ENCODE results near the gene TRIM47. TPM values are rescaled to one million over a fixed set of nuclear protein-coding genes. Genes with fewer than 3 reads are reported as not detected.

Gene TRIM47, protein sequence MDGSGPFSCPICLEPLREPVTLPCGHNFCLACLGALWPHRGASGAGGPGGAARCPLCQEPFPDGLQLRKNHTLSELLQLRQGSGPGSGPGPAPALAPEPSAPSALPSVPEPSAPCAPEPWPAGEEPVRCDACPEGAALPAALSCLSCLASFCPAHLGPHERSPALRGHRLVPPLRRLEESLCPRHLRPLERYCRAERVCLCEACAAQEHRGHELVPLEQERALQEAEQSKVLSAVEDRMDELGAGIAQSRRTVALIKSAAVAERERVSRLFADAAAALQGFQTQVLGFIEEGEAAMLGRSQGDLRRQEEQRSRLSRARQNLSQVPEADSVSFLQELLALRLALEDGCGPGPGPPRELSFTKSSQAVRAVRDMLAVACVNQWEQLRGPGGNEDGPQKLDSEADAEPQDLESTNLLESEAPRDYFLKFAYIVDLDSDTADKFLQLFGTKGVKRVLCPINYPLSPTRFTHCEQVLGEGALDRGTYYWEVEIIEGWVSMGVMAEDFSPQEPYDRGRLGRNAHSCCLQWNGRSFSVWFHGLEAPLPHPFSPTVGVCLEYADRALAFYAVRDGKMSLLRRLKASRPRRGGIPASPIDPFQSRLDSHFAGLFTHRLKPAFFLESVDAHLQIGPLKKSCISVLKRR
- total RNA-seq (ENCODE audit: low replicate concordance): 17.4 and 21.2 TPM in 2 replicates

DNA sequence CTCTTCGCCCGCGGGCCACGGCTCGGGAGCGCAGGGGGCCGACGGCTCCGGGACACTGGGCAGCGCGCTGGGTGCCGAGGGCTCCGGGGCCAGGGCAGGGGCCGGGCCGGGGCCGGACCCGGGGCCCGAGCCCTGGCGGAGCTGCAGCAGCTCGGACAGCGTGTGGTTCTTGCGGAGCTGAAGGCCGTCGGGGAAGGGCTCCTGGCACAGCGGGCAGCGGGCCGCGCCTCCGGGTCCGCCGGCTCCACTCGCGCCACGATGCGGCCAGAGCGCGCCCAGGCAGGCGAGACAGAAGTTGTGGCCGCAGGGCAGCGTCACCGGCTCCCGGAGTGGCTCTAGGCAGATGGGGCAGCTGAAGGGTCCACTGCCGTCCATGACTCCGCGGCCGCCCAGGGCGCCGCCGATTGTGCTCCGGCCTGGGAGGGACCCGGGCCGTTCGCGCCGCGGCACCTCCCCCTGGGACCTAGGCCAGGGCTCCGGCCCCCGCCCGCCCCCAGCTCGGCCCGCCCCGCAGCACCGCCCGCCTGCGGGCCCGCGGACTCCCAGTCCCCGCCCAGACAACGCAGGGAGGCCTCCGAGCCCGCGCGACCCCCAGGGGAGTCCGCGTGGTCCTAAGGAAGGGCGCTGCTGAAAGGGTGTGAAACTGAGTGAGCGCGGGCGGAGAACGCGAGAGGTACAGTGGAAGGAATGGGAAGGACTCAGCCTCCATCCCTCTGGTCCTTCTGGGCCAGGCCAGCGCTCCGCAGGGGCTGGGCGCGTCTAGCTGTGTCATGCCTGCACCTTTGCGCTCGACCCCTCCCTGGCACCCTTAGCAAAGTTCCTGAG, at the start of gene TRIM47:
Gene TRIM47, minus strand, starts transcription at position 408 of the 825 bp plus-strand sequence. Its CDS starts 33 bp downstream, at position 375.

DNA sequence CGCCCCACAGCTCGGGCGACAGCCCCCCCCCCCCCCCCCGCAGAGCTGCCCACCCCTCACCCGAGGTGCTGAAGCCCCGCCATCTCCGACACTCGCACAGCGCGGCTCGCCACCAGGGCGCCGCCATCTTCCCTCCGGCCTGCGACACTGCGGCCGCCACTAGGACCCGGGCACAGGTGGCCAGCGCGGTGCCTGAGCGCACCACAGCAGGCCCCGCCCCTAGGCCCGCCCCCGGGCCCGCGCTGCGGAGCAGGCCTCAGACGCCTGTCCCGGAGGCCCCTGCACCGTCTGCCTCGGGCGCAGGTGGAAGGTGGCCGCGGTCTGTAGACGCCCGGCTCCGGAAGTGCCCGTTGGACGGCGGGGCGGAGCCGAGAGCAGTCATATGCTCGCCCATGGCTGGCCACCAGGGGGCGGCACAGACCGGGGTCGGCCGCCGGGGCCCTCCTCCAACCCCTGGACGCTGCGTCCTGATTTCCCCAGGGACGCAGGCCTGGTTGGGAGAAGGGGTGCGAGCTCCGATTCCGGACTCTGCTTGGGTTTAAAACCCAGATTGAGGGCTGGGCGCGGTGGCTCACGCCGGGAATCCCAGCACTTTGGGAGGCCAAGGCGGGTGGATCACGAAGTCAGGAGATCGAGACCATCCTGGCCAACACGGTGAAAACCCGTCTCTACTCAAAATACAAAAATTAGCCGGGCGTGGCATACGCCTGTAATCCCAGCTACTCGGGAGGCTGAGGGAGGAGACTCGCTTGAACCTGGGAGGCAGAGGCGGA, 26.6 kb upstream of the TRIM47 start, which contains the start of gene MRPL38:
Gene MRPL38, minus strand, starts transcription at position 136 of the 773 bp plus-strand sequence. Its CDS starts 9 bp downstream, at position 127.

DNA sequence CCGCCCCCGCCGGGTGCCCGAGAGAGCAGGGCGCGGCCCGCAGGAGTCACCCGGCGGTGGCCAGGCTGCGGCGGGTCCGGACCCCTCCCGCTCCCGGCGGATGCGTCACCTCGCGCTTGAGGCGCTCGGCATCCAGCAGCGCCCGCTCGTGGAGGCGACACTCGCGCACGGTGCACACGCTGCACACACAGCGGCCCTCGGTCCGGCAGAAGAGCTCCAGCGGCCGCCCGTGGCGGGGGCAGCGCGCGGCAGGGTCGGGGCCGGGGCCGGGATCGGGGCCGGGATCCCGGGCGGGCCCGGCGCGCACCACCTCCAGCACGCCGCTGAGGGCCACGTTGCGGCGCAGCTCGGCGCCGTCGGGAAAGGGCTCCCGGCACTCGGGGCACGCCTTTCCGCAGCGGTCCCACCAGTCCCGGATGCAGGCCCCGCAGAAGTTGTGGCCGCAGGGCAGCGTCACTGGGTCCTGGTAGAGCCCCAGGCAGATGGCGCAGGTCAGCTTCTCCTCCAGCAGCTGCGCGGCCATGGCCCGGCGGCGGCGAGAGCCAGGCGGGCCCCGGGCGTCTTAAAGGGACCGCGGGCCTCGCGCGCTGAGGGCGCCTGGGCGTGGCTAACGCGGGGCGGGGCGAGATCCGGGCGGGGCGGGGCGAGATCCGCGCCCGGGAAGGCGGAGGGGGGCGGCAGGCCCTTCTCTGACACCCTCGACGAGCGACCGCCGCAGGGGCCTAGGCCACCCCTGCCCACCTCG, 18.2 kb upstream of the TRIM47 start, which contains the start of gene TRIM65:
Gene TRIM65, minus strand, starts transcription at position 537 of the 745 bp plus-strand sequence. Its CDS starts 14 bp downstream, at position 523.

DNA sequence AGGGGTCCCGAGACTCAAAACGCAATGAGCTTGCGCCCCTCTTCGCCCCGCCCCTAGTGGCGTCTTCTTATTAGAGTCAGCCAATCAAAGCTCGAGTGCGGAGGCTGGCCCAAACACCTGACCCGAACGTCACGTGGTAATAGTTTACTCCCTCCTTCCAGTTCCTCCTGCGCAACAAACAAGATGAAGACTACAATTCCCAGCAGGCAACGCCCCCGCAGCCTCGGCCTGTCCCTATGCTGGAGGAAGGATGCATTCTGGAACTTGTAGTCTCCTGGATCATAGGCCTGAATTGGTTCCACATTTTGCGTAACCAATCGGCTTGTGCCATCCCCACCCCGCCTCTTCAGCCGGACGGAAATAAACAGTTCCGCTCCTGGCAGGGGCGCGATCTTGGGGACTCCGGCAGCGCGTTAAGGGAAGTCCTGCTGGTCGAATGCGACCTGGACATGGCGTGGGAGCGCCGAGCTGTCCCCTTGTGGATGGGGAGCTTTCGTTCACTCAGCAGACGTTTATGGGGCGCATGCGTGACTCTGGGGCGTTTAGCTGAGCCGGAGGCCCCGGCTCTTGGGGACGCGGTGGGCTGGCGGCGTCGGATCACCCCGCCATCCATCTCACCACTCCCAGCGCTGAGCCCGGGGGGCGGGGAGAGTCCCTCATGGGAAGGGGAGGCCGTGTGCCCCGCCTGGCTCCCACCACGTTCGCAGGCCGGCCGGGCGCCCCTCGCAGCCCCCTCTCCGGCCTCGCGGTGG, 22.9 kb downstream of the TRIM47 start, which contains the start of gene WBP2:
Gene WBP2, minus strand, starts transcription at position 26 of the 752 bp plus-strand sequence. CDS start 38 bp downstream, outside the sequence.

DNA sequence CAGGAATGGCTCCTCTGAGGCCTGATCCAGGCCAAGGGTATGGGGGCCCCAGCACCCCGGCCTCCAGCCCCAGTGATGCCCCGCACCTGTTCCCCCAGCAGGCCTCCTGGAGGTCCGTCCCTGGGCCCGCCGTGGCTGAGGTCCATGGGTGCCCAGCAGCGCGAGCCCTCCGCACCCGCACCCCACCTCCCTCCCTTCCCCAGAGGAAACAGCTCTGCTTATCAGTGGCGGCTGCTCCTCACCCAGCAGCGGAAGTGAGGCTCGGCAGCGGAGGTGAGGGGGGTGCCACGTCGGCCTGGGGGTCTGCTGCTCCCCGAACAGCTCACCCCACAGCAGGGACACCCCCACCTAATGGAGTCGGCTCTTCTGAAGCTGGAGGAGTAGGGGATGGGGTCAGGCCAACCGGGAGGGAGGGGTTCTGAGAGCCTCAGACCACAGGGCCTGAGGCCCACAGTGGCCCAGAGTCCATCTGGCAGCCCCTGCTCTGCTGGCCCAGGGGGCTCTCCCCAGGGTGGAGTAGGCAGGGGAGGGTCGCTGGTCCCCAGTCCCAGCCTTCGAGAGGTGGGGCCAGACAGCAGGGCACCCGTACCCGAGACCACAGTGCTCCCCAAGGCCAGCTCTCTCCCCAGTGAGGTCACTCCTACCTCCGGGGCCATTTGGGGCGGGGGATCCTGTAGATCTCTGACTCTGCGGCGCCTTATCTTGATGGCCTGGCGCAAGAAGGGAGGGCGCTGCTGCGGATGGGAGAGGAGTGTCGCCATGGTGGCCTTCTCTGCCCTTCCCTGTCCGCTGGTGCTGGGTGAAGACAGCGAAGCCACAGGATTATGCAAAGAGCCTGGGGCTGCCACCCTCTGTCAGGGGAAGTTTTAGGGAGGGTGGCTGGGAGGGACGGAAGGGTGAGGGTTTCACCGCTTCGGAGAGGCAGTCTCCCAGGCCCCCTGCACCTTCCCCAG, 34.5 kb downstream of the TRIM47 start, which contains the start of gene UNC13D:
Gene UNC13D, minus strand, starts transcription at position 828 of the 953 bp plus-strand sequence. Its CDS starts 67 bp downstream, at position 761.

Other genes starting within 250 kb of the TRIM47 start
- not detected in 2 replicates for gene SMIM5, start 245.1 kb downstream of the TRIM47 start, total RNA-seq (ENCODE audit: low replicate concordance)
- gene RECQL5, start 211.4 kb downstream of the TRIM47 start, total RNA-seq (ENCODE audit: low replicate concordance): 10.9 and 18.5 TPM in 2 replicates
- 50.4 and 52.5 TPM in 2 replicates for gene SAP30BP, start 211.2 kb downstream of the TRIM47 start, total RNA-seq (ENCODE audit: low replicate concordance)
- gene ITGB4, start 157.1 kb downstream of the TRIM47 start, total RNA-seq (ENCODE audit: low replicate concordance): 0.23 TPM in 2 replicates
- gene GALK1, start 113.4 kb downstream of the TRIM47 start, total RNA-seq (ENCODE audit: low replicate concordance): 47.5 and 59.7 TPM in 2 replicates
- gene UNK, start 93.8 kb downstream of the TRIM47 start, total RNA-seq (ENCODE audit: low replicate concordance): 9.6 and 10.4 TPM in 2 replicates
- 0.30 and 0.82 TPM in 2 replicates for gene UNC13D, start 34.2 kb downstream of the TRIM47 start, total RNA-seq (ENCODE audit: low replicate concordance)
- gene WBP2, start 23.2 kb downstream of the TRIM47 start, total RNA-seq (ENCODE audit: low replicate concordance): 21.3 TPM in 2 replicates
- gene TRIM65, start 18.4 kb upstream of the TRIM47 start, total RNA-seq (ENCODE audit: low replicate concordance): 6.0 and 19.2 TPM in 2 replicates
- 22.0 and 27.7 TPM in 2 replicates for gene MRPL38, start 26.3 kb upstream of the TRIM47 start, total RNA-seq (ENCODE audit: low replicate concordance)
- gene FBF1, start 62.5 kb upstream of the TRIM47 start, total RNA-seq (ENCODE audit: low replicate concordance): 7.9 and 15.8 TPM in 2 replicates
- gene ACOX1, start 100.6 kb upstream of the TRIM47 start, total RNA-seq (ENCODE audit: low replicate concordance): 58.5 and 155 TPM in 2 replicates
- gene TEN1, start 100.7 kb upstream of the TRIM47 start, total RNA-seq (ENCODE audit: low replicate concordance): 11.1 and 22.9 TPM in 2 replicates
- 1.2 and 1.4 TPM in 2 replicates for gene CDK3, start 122.3 kb upstream of the TRIM47 start, total RNA-seq (ENCODE audit: low replicate concordance)
- not detected in 2 replicates for gene EVPL, start 148.7 kb upstream of the TRIM47 start, total RNA-seq (ENCODE audit: low replicate concordance)
- 21.1 and 33.0 TPM in 2 replicates for gene SRP68, start 193.9 kb upstream of the TRIM47 start, total RNA-seq (ENCODE audit: low replicate concordance)
- not detected in 2 replicates for gene GALR2, start 196.2 kb upstream of the TRIM47 start, total RNA-seq (ENCODE audit: low replicate concordance)
- not detected in 2 replicates for gene ZACN, start 200.6 kb upstream of the TRIM47 start, total RNA-seq (ENCODE audit: low replicate concordance)
- 82.0 and 180 TPM in 2 replicates for gene EXOC7, start 225.2 kb upstream of the TRIM47 start, total RNA-seq (ENCODE audit: low replicate concordance)